GM19455 (cell line): ENCODE results near the gene NUTM2B.
"Not testable (repeated sequence)": the region's sequence is repeated elsewhere in the genome, so short reads cannot be mapped to it uniquely, and the experiment has no call there.

Experiments used
- ATAC-seq: cut with Tn5 transposase; IDR thresholded peaks from one replicate; pipeline ENCODE4 v1.9.1; 2021; ENCODE audit not compliant: unreplicated experiment

The NUTM2B gene

GRCh38 chr10:79726620-79727019 lies 23.6 kb downstream of the NUTM2B start:
- ATAC-seq, result not testable (repeated sequence)

DNA sequence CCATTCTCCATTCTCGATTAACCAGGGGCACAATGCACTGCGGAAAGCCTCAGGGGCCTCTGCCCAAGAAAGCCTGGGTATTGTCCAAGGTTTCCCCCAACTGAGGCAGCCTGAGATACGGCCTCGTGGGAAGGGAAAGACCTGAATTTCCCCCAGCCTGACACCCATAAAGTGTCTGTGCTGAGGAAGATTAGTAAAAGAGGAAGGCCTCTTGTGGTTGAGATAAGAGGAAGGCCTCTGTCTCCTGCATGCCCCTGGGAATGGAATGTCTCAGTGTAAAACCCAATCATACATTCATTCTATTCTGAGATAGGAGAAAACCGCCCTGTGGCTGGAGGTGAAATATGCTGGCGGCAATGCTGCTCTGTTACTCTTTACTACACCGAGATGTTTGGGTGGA lies 41.8 kb downstream of the NUTM2B start:
- not testable (repeated sequence) for ATAC-seq

DNA sequence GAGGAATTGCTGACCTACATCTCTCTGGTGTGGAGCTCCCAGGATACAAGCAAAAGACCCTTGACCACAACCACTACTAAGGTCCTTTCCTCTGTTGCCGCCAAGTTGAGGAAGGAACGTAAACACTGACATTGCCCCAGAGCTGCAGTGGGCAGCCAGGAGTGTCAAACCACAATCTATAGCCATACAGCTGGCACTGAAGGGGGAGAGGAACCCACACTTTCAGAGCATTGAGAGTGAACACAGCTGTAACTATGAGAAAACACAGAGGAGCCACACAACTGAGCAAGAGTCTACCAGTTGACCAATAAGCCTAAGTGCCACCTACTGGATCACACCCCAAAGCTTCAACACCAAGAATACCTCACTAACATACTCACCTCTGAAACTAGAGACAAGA lies 45.5 kb downstream of the NUTM2B start:
- ATAC-seq, result not testable (repeated sequence)

DNA sequence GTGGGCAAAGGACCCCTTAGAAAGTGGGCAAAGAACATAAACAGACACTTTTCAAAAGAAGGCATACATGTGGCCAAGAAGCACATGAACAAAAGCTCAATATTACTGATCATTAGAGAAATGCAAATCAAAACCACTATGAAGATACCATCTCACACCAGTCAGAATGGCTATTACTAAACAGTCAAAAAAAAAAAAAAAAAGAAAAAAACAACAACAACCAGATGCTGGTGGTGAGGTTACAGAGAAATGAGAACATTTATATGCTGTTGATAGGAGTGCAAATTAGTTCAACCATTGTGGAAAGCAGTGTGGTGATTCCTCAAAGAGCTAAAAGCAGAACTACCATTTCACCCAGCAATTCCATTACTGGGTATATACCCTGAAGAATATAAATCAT lies 50.6 kb downstream of the NUTM2B start:
- ATAC-seq, result not testable (repeated sequence)

GRCh38 chr10:79758297-79758993 lies 55.4 kb downstream of the NUTM2B start:
- ATAC-seq, result not testable (repeated sequence)
